Heart left ventricle (tissue), 16 donors: ENCODE results near the gene MATN1. TPM values are rescaled to one million over a fixed set of nuclear protein-coding genes. Genes with fewer than 3 reads are reported as not detected.

Source experiments
- ATAC-seq, 4 donors: fragments of 200-7000 bp; cut with Tn5 transposase; one replicate each; pipeline ENCODE4 v1.9.1; 2020 to 2022; ENCODE audit warnings: moderate library complexity in 4 of 4, mild to moderate bottlenecking in 3 of 4, moderate number of reproducible peaks in 1 of 4
- DNase-seq, 5 donors: peaks; one replicate each; pipeline ENCODE4 v3.0.0-alpha.2; 2020
- H3K27ac ChIP-seq, 12 donors: fragments of 200-600 bp; sonication (generic) in 4 of 12; one replicate each; pipeline versions ENCODE4 v1.5.0 to v1.8.0; 2016 to 2022; ENCODE audit warnings: mild to moderate bottlenecking in 2 of 12
- H3K27me3 ChIP-seq, 9 donors: fragments of 200-600 bp; sonication (generic) in 2 of 9; one replicate each; pipeline versions ENCODE4 v1.5.1 to v1.8.0; 2016 to 2022; ENCODE audit warnings: mild to moderate bottlenecking in 3 of 9
- H3K36me3 ChIP-seq, 9 donors: fragments of 200-600 bp; sonication (generic) in 2 of 9; one replicate each; pipeline versions ENCODE4 v1.5.0 to v1.8.0; 2018 to 2022; ENCODE audit warnings: mild to moderate bottlenecking in 2 of 9
- H3K4me1 ChIP-seq, 12 donors: fragments of 200-600 bp; sonication (generic) in 4 of 12; one replicate each; pipeline versions ENCODE4 v1.5.0 to v1.8.0; 2016 to 2022; ENCODE audit warnings: mild to moderate bottlenecking in 3 of 12
- H3K4me3 ChIP-seq, 12 donors: fragments of 200-600 bp; sonication (generic) in 4 of 12; one replicate each; pipeline versions ENCODE4 v1.5.0 to v1.8.0; 2017 to 2022; ENCODE audit warnings: mild to moderate bottlenecking in 9 of 12, moderate library complexity in 4 of 12
- H3K9me3 ChIP-seq, 12 donors: fragments of 200-600 bp; sonication (generic) in 4 of 12; one replicate each; pipeline versions ENCODE4 v1.5.0 to v1.8.0; 2016 to 2022; ENCODE audit warnings: mild to moderate bottlenecking in 1 of 12
- POLR2A ChIP-seq, 2 donors: fragments of 450-650 bp; IDR thresholded peaks; one replicate each; pipeline ENCODE4 v1.6.1; 2017; ENCODE audit warnings: antibody characterized with exemption in 2 of 2, mild to moderate bottlenecking in 2 of 2, moderate library complexity in 2 of 2
- WGBS, 4 donors: extraction: QIAGEN DNeasy Blood & Tissue Kit in 2 of 4; methylation state at CpG; one replicate each; pipeline versions ENCODE4 v1.1.5 to v1.1.7; 2013 to 2018; 5-methylcytosine and 5-hydroxymethylcytosine counted together
- intact Hi-C, 10 donors: fragments of 100-400 bp; cut with DNase I; formaldehyde crosslinking; loops; one replicate each; pipeline versions ENCODE4 v1.11.1 to v1.14.2; 2022
- polyA plus RNA-seq, 2 donors: library from polyadenylated mRNA; stranded (reverse); fragments of 200-250 nt; gene quantifications; one replicate each; pipeline ENCODE4 v1.2.3, GENCODE V29; 2013
- total RNA-seq, 9 donors: library from RNA; depleted of rRNA in 2 of 9; stranded (reverse); fragments of >200 nt in 2 of 9; fragmentation: NEBNext Ultra II Directional in 3 of 9; extraction: Animal tissue kit (Norgen Biotek cat#: 25700) in 3 of 9; gene quantifications; one replicate each; pipeline versions ENCODE4 v1.1.0 to v1.2.4, GENCODE V29; 2016 to 2023
- TF ChIP-seq, protein P1 (sequence below), 12 donors: fragments of 200-600 bp; sonication (generic) in 4 of 12; IDR thresholded peaks; one replicate each; pipeline versions ENCODE4 v1.5.0 to v1.8.0; 2018 to 2022; ENCODE audit warnings: antibody characterized with exemption in 12 of 12, mild to moderate bottlenecking in 5 of 12
- donor health status: ischemic (EF 13 %, LVEDD 7.1; RV severe dilation, severe dysfunction).
- donor health status: healthy with polysubstance abuse.
- donor health status: DM: no; HTN: yes; CAD: no.
- donor health status: DM: no; HTN: no; CAD: no.
- donor health status: ischemic (EF 25% LVEDD 6.9; RV normal size, moderate dysfunction).
- donor health status: ischemic (EF 25% LVEDD 5.7; RV mildly dilated, moderate dysfunction).
- donor health status: healthy.
- donor health status: DM: yes; HTN: yes; CAD: no.
- donor health status: ischemic (EF 35%, LVEDD 5.7; RV mildly dilated, moderate dysfunction).
- donor health status: nonischemic (EF 11% LVEDD 7.7; RV severe dilation, severe dysfunction).
- donor health status: DM: yes; HTN: yes; CAD: no.
- donor health status: PGD.
- donor health status: ischemic (EF 29% LVEDD 5.4; RV normal size, mild dysfunction).
- donor health status: nonischemic (EF 23%, LVEDD 6.1; RV moderate dilation, normal function).

MATN1 gene
- total and polyA plus RNA-seq, 11 donors, result 0.67 TPM; not detected in 10

DNA sequence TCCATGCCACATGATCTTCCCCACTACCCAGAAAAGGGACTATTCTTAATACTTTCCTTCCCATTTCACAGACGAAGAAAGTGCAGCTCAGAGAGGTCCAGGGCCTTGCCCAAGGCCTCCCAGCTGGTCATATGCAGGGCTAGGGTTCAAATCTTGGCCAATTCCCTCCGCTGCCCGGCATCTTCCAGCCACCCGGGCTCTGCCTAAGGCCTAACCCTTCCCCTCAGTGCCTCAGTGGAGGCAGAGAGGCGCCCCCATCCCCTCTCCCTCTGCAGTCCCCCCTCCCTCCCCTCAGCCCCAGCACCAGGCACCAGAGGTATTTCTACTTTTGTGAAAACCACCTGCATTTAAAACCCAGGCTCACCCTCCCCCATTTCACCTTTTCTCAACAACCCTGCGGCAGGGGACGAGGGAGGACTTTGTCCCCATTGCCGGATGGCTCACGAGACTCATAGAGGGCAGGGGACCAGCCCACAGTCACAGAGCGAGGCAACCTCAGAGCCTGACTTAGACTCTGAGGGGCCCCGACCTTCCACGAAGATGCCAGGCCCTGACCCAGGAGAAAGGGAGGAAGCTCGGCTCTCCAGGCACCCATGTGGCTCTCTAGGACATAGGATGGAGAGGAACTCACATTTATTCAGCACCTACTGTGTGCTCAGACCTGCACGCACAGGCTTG lies 21.9 kb upstream of the MATN1 start:
- no peak for DNase-seq
- Histone ChIP-seq H3K27ac (peak overlapping the region in 1 of 12 donors; percentile 83), H3K4me1 (peaks cover 0 to 99% (median 0%) of the 10 kb centered on the region in 12 donors), H3K4me3 (peak overlapping the region in 1 of 12 donors; percentile 10), H3K36me3 (peaks cover 0 to 32% (median 0%) of the 10 kb centered on the region in 9 donors), H3K9me3 (no peaks in the 10 kb centered on the region), H3K27me3 (no peaks in the 10 kb centered on the region)
- intact Hi-C loops, result no loop called here
- no peak for ATAC-seq
- TF ChIP-seq, protein P1, sequence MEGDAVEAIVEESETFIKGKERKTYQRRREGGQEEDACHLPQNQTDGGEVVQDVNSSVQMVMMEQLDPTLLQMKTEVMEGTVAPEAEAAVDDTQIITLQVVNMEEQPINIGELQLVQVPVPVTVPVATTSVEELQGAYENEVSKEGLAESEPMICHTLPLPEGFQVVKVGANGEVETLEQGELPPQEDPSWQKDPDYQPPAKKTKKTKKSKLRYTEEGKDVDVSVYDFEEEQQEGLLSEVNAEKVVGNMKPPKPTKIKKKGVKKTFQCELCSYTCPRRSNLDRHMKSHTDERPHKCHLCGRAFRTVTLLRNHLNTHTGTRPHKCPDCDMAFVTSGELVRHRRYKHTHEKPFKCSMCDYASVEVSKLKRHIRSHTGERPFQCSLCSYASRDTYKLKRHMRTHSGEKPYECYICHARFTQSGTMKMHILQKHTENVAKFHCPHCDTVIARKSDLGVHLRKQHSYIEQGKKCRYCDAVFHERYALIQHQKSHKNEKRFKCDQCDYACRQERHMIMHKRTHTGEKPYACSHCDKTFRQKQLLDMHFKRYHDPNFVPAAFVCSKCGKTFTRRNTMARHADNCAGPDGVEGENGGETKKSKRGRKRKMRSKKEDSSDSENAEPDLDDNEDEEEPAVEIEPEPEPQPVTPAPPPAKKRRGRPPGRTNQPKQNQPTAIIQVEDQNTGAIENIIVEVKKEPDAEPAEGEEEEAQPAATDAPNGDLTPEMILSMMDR (IDR thresholded peaks at IDR 0.05), result no peak
- no peak for TF ChIP-seq POLR2A (IDR thresholded peaks at IDR 0.05)
- WGBS, 4 donors, result 84 to 87% (median 85%) methylated on average over 14 of the region's 14 CpGs

DNA sequence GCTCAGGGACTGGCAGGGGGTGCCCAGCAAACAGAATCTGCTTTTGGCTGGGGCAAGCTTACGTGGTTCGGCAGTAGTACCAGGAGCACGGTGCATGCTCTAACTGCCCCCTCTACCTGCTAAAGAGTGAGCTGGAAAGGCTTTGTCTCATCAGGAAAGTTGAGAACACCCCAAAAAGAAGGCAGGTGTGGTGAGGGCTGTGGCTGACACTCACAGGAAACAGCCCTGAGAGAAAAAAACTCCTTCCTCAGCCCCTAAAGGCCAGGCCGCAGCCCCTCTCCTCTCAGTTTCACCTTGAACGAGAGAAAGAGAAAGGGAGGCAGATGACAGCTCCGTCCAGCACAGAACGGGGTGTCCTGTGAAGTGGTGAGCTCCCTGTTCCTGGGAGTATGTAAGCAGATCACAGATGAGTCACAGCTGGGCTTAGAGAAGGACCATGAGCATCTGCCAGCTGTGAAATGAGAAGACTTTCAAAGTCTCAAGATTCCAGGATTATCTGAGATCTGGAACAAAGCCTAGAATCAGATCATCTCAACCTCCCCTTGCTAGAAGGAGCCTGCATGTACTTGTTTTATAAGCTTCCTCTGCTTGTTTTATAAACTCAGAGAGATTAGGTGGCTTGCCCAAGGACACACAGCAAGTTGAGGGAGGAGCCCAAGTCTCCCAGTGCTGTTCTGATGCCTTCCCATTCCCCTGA lies 20.8 kb upstream of the MATN1 start:
- peak overlapping the region in 1 of 12 donors; percentile 83 for H3K27ac ChIP-seq
- H3K9me3 ChIP-seq, result no peaks in the 10 kb centered on the region
- TF ChIP-seq POLR2A (IDR thresholded peaks at IDR 0.05), result no peak
- TF ChIP-seq, protein P1 (IDR thresholded peaks at IDR 0.05), result no peak
- peak overlapping the region in 1 of 12 donors; percentile 23 for H3K4me3 ChIP-seq
- peaks cover 0 to 34% (median 0%) of the 10 kb centered on the region in 9 donors for H3K36me3 ChIP-seq
- WGBS, 4 donors, result 71 to 87% (median 77%) methylated on average over 7 of the region's 7 CpGs
- H3K4me1 ChIP-seq, result peaks cover 0 to 88% (median 0%) of the 10 kb centered on the region in 12 donors
- DNase-seq (no peak), ATAC-seq (no peak)
- intact Hi-C loops, result no loop called here
- H3K27me3 ChIP-seq, result peaks cover 0 to 4% (median 0%) of the 10 kb centered on the region in 9 donors

DNA sequence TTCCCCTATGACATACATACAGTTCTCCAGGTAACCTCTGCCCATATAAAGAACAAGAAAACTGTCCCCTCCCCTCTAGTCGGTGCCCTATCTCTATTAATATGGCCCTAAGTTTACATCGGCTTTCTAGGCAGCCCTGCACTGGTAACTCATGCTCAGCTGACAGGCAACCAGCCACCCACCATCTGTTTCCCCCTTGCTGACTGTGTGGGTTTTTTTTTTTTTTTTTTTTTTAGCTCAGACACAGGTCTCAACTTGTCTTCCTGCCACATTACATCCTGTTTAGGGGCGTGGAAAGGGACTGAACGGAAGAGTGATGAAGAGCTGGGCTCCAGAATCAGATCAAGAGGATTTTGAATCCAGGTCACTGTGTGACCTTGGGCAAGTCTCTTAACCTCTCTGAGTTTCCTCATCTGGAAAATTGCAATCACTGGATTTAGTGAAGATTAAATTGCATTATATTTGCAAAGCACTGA lies 20.2 kb upstream of the MATN1 start:
- H3K27me3 ChIP-seq, result peaks cover 0 to 10% (median 0%) of the 10 kb centered on the region in 9 donors
- ATAC-seq (peak in 2 of 4 donors; percentile 15 to 29), DNase-seq (no peak)
- peak overlapping the region in 1 of 12 donors; percentile 23 for H3K4me3 ChIP-seq
- peaks cover 0 to 82% (median 0%) of the 10 kb centered on the region in 12 donors for H3K4me1 ChIP-seq
- intact Hi-C loops, result no loop called here
- TF ChIP-seq, protein P1 (IDR thresholded peaks at IDR 0.05), result no peak
- TF ChIP-seq POLR2A (IDR thresholded peaks at IDR 0.05), result no peak
- WGBS, 4 donors, result 48 to 65% (median 54%) methylated on average over 4 of the region's 4 CpGs
- peaks cover 0 to 36% (median 0%) of the 10 kb centered on the region in 9 donors for H3K36me3 ChIP-seq
- H3K27ac ChIP-seq, result peak overlapping the region in 1 of 12 donors; percentile 83
- H3K9me3 ChIP-seq, result no peaks in the 10 kb centered on the region

DNA sequence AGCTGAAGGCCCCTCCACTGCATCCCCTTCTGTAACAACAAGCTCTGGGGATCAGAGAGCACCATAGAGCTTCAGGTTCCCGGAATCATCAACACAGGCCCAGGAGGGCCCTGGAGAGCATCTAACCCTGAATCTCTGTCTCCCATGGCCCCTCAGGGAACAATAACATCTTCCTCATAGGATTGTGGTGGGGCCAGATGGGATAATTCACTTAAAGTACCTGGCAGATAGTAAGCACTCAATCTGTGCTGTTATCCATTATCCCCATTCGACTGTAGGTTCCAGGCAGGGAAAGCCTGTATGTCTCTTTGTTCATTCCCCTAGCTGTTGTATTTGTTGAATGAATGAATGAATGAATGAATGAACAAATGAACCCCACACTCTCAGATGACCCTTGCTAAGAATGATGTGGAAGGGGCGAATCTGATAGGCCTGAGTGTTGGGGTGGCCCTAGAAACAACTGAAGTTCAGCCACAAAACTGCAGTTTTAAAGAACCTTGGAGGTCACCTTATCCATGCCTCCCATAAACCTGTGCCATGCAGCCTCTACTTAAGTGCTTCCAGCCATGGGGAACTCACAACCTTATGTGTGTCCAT lies 19.7 kb upstream of the MATN1 start:
- H3K4me1 ChIP-seq, result peaks cover 0 to 77% (median 0%) of the 10 kb centered on the region in 12 donors
- H3K36me3 ChIP-seq, result peaks cover 0 to 42% (median 0%) of the 10 kb centered on the region in 9 donors
- no peaks in the 10 kb centered on the region for H3K9me3 ChIP-seq
- no peak overlapping the region for H3K4me3 ChIP-seq
- H3K27ac ChIP-seq, result peak overlapping the region in 1 of 12 donors; percentile 27
- no peak for ATAC-seq
- DNase-seq, result no peak
- peaks cover 0 to 11% (median 0%) of the 10 kb centered on the region in 9 donors for H3K27me3 ChIP-seq
- TF ChIP-seq POLR2A (IDR thresholded peaks at IDR 0.05), result no peak
- TF ChIP-seq, protein P1 (IDR thresholded peaks at IDR 0.05), result no peak
- 96 to 100% (median 98%) methylated on average over 3 of the region's 3 CpGs for WGBS, 4 donors
- intact Hi-C loops, result no loop called here
